ENCODE data around the gene UBE2QL1.
"Not testable (repeated sequence)": the region's sequence is repeated elsewhere in the genome, so short reads cannot be mapped to it uniquely, and the experiment has no call there.

UBE2QL1 gene

DNA sequence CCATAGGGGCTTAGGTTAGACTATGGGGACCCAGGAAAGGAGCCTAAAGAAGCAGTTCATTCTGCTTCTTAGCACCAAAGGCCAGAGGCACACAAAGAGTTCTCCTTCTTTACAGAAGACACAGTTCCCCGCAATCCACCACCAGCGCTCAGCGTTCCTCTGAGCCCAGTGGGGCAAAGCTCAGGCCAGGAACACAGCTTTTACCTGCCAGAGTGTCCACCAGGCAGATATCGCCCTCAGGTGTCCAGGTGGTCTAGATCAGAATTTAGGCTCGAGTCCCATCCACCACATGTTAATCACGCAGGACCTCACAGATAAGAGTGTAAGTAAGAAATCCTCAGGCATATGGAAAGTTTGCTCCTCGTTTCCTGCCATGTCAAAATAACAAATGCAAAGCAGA is 53.0 kb downstream of the UBE2QL1 start:
- no peak for DNase-seq

DNA sequence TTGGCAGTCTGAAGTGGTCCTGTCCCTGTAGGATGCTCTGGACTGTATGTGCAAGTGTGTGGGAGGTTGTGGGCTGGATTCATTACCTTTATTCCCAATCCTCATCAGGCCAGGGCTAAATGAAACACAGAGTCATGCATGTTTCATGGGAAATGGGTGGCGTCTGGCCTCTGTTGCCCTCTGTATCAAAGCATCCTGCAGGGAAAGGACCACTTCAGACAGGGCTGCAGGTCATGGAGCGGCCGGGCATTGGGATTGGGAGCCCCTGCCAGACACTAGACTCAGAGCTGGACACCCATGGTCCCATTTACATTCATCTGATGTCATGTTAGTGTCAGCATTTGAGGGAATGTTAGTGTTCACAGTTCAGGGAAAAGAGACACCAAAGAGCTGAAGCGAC is 53.8 kb downstream of the UBE2QL1 start:
- DNase-seq, result no peak

DNA sequence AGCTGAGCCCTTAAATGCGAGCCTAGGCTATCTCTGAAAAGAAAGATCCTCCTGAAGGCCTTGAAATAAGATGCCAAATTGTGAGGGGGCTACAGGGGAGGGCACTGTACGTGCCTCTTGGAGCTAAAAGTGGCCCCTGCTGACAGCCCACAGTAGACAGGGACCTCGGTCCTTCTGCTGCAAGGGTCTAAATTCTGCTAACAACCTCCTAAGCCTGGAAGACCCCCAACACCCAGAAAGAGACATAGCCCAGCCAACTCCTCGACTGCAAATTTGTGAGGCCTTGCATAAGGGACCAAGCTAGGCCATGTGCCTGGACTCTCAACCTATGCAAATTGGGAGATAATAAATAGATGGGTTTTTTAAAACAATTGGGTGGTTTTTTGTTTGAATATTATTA is 54.7 kb downstream of the UBE2QL1 start:
- no peak for DNase-seq

DNA sequence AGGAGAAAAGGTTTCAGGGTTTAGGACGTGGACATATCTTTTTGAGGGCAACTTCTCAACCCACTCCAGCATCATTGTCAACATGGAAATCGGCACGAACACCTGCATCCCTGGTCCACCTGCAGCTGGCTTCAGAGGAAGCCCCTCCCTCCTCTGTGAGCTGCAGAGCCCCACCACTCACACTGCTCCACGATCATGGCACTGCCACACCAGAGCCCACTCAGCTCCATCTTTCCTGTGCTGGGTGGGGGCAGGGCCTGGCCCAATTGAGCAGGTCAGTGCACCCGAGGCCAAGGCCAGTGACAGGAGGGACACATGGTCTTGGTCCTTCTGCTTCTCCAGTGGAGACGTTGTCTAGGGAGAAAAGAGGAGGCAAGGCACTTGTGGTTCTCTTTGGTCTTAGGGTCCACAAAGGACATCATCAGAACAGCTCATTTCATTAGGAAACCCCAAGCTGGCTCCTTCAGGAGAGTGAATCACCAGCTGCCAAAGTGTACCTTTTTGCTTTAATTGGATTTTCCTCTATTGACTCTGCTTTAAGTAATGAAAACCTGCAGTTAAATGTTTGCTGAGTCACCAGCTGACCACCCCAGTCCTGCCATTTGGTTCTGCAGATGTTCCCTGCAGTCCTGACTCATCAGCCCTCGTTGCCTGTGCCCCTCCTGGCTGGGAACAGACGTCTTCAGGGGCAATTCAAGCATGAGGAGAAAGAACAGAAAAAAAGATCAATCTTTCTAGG is 56.2 kb downstream of the UBE2QL1 start:
- DNase-seq, result no peak

DNA sequence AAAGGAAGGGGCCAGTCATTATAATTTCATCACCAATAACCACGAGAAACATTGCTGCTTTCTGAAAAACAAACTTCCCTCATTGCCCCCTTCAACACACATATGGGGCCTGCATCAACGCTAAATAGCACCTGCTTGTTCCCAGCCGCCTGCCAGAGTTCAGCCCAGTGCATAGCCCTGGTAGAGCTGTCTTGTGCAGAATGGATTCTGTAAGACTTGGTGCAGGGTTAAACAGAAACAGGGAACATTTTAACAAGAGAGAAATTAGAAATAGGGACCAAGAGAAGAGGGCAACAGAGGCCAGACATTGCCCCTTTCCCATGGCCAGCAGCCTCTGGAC is 56.7 kb downstream of the UBE2QL1 start:
- no peak for DNase-seq

DNA sequence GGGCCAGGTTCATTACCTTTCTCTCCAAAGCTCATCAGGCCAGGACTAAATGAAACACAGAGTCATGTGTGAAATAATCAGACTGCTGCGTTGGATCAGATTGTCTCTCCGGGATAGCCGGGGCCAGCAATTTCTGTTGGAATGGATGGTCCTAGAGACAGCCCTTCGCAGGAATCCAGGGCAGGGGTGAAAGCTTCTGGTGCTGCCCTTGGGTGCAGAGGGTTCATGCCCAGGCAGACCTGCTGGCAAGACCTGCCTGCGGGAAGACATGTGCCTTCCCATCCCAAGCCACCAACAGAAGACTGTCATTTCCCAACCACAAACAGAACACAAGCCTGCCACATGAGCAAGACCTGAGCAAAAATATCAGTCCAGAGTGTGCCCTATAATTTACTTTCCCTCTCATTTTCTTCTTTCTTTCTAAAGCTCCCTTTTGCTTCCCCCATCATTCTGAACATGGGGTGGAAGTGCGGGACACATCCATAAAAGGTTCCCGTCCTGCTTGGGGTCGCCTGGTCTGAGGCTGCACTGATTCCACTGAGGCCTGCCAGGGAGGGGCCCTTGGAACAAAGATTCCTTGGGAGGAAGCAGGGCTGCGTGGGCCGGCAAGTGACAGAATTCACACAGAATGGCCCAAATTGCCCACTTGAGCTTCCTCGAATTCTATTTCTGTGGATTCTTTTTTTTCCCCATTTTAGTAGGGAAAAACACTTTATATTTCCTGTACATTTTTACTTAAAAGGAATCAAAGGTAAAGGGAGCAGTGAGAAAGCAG is 57.3 kb downstream of the UBE2QL1 start:
- no peak for DNase-seq

DNA sequence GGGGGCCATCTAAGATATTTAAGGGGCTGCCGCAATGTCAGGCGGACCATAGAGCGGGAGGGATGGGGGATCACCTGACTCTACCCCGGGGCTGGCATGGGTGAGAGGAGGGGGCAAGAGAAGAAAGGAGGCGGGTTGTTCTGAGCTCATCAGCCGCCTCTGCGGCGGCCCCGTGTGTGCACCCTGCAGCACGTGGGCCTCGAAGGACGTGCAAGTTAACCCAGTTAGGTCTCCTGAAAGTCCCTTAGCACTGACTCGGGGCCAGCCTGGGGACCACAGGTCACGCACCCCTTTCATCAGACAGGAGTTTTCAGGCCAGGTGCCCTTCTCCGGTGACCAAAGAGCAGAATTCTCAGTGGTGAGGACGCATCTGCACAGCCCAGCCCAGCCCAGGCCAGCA is 58.0 kb downstream of the UBE2QL1 start:
- DNase-seq, result no peak

DNA sequence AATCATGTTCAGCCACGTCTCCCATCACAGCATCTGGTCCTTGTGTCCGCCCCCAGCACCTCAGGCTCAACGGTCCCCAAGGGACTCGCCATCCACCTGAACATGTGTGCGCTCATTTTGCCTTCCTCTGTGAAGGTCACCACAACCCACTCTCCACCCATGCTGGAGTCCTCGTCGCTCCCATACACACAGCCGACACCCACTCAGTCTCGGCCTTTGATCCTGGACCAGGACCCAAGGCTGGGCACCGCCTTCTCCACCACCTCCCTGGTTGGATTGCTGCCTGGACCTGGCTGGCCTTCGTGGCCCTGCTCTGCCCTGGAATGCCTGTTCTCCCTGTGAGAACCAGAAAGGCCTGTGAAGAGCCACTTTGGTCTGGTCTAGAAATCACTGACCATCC is 60.3 kb downstream of the UBE2QL1 start:
- DNase-seq, result no peak

DNA sequence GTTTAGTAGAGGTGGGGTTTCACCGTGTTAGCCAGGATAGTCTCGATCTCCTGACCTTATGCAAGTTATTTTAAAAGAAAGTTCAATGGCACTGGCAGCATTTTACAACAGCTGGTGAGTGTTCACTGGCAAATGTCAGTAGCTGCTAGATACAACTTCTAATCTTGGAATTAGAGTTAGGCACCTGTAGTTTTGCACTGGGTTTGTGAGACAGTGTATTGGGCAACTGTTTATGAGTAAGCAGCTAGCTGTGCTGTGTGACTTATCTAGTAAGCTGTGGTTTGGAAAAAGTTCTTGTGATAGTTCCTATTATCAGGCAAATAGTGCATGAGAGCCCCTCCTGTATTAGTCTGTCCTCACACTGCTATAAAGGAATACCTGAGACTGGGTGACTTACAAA is 61.5 kb downstream of the UBE2QL1 start:
- no peak for DNase-seq

DNA sequence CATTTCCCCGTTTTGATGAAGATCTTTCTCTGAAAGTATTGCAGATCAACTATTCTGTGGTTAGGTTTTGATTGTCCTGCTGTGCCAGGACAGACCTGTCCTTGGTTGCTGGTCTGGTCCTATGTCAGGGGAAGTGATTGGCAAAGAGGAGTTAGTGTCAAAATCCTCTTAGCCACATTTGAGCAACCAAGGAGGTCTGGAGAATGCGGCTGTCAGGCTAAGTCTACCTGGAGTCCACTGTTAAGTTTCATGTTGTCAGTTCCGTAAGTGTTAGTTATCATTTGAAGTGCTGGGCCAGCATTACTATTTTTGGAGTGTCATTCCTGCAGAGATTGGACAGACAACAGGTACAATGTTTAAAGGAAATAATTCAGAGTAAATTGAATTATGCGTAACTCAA is 62.3 kb downstream of the UBE2QL1 start:
- no peak for DNase-seq

DNA sequence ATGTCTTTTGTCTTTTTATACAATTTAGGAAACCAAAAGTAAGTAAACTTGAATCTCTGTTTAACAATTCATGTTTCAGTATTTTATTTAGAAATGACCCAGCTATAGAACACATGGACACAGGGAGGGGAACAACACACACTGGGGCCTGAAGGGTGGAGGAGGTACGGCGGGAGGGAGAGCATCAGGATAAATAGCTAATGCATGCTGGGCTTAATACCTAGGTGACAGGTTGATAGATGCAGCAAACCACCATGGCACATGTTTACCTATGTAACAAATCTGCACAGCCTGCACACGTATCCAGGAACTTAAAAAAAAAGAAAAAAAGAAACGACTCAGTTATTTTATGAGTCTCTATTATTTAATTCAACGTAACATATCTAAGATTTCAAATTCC is 67.2 kb downstream of the UBE2QL1 start:
- not testable (repeated sequence) for DNase-seq

DNA sequence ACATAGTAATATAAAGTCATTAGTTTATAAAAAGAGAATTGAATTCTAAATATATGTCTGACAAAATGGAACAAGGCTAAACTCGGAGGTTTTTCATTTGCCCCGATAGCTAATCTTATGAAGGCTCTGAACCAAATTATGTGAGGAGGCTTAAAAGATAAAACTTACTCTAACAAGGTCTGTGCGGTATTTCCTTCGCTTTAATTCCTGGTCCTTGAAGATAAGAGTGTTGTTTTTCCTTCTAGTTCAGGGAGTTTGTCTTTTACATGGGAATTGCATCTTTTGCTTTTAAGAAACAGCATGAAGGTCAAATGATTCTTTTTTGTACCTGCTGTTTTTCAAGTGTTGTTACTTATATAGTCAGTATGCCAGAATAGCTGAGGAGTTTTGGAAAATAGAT is 68.2 kb downstream of the UBE2QL1 start:
- DNase-seq, result no peak

DNA sequence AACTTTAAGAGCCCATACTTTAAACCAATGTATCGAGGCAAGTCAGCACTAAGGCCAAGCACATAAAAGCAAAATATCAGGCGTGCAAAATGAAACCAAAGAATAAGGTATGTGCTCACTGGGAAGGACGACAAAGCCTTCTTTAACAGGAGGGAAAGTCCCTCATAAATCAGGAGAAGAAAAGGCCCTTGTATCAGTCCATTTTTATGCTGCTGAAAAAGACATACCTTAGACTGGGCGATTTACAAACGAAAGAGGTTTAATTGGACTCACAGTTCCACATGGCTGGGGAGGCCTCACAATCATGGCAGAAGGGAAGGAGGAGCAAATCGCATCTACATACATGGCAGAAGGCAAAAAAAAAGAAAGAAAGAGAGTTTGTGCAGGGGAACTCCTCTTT is 68.9 kb downstream of the UBE2QL1 start:
- no peak for DNase-seq

DNA sequence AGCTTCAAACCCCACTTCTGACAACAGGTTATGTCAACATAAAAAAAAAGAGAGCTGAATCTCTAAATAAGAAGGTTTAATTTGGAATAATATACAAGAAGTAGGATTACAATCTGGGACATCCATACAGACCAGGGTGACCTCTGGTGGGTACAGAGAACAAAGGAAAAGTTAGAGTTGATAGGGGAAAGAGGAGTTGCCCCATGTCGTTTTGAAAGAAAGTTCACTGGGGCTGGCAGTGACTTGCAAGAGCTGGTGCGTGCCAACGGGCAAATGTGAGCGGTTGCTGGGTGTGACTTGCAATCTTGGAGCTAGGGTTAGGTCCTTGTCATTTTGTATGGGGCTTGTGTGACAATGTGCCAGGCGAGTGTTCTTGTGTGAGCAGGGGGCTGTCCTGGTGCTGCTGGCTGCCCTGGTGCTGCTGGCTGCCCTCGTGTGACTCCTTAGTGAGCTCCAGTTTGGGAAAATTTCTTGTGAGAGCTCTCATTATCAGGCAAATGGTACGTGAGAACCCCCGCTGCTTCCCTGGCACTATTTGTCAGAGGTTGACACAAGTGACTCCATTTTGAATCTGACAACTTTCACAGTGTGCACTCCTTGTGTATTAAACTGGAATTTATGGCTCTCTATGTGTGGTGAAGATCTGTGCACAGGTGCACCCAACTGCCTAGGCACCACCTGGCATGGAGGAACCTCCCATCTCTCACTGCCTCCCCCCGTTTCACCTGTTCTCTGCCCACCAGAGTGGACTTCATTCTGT is 69.8 kb downstream of the UBE2QL1 start:
- DNase-seq, result no peak

DNA sequence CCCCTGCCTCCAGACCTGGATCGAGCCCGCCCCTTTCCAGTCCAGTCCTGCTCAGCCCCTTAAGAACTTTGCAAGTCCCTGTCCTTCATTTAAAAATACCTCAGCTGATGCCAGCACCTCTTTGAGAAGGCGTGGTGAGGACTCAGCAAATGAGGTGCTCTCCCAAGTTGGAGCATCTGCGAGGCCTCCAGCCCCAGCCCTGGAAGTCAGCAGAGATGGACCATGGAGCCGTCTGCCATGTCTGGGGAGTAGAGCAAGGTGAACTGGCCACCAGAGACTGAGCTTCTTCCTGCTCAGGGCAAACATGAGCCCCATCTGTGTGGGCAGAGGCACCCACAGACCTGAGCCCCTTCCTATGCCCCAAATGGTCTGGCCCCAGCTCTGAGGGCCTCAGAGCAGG is 71.5 kb downstream of the UBE2QL1 start:
- no peak for DNase-seq

DNA sequence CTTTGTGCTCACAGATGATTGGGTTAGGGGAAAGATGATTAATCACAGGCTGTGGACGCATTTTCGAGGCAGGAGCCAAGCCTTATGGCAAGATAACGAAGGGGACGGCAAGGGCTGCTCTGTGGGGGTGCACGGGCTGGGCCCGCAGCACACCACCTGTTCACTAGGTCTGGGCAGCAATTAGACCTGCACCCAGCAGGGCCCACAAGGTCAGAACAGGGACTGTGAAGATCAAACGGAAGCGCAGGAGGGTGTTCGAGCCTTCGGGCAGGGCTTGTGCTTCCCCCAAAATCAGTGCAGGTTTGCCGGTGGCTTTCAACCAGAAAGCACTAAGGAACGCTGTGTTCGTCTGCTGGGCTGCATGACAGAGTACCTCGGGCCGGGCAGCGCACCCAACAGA is 73.7 kb downstream of the UBE2QL1 start:
- no peak for DNase-seq

DNA sequence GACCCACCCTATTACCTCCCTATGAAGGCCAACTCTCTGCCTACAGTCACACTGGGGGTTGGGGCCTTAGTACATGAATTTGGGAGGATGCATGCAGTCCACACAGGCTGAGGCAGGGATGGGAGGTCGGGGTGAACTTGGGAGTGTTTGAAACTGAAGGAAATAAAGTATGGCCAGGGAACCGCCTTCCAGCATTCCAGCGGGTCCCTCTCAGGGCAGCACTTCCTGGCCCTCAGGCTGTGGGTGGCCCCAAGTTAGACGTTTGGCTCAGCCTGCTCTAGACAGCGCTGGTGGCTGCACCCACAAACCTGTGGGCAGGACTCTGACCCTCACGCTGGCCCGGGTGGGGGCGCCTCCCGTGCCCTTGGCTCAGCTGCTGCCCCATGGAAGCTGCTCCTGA is 74.3 kb downstream of the UBE2QL1 start:
- DNase-seq, result no peak

DNA sequence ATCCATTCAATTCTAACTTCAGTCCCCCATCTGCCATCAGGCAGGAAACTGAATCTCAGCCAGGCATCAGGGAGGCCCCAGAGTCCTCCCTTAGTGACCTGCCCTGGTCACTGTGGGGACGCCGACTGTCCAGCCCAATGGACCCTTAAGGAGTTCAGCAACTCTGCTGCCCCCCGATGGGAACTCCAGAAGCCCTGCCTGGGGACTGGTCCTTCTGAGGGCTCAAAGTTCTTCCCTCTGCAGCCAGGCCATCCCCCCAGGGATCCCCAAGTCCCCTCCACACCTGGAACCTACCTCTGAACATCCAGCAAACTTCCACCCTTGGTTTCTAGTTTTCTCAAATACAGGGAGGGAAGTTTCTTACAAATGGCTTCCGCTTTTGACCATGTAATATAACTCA is 76.8 kb downstream of the UBE2QL1 start:
- no peak for DNase-seq

DNA sequence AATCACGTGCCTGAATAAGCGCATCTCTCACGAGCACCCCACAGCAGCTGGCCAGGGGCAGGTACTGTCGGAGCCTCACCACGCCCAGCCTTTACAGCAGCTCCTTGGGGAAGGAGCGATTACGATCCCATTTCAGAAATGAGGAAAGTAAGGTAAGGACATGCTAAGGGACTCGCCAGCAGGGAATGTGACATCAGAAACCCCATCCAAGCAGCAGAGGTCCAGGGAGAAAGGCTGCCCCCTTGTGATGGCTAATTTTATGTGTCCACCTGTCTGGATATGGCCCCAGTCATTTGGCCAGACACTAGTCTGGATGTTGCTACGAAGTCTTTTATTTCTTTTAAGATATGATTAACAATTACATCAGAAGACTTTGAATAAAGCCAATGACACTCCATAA is 77.3 kb downstream of the UBE2QL1 start:
- DNase-seq, result no peak

DNA sequence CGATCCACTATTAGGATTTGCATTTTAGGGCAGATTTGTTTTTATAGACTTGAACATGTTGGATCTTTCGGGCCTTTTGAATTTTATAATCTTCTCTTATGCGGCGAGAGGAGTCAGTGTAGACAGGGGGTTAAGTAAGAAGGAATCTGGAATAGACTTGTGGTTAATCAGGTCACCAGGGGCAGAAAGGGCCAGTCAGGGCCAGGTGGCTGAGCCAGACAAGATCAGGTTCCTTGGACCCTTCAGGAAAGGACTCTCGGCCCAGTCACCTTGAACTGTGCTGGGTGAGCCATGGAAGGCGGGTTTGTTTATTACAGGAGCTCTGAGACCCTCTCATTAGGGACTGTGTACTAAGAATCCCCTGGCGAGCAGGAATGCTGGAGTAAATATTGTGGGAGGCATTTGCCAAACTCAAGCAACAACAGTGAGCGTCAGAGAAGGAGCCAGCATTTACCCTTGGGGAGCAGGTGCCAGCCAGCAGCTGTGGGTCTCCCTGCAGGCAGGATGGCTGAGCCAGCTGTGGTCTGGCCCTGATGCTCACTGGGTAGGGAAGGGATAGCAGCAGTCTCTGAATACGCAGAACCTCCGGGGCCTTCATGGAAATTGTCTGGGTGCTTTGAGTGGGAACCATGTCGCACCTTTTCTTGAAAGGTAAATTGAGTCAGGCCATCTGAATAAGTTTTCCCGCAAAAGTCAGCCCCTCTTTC is 79.2 kb downstream of the UBE2QL1 start:
- no peak for DNase-seq

DNA sequence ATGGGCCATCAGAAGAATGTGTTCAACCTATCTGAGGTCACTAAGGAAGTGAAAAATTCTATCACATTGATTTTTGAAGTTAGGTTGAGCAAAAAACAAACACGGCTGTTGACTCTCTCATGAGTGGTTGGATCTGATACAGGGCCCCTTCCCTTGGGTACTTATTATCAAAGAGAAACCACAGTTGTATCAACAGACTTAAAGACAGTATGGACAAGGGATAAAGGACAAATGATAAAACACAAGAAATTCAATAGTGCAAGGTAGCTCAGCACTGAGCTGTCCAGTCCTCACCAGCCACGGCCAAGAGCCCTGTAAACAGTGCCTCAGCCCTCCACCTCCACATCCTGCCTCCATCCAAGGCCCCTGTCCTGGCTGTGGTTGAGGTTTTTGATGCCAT is 86.9 kb downstream of the UBE2QL1 start:
- no peak for DNase-seq

DNA sequence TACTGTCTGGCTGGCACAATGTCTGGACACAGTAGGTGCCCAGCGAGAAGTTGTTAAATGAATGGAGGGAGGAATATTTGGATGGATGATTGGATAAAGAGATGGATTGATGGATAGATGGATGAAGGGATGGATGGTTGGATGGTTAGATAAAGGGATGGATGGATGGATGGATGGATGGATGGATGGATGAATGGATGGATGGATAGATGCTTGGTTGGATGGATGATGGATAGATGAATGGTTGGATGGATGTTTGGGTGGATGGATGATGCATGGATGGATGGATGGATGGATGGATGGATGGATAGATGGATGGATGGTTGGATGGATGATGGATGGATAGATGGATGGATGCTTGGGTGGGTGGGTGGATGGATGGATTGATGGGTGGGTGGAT is 90.4 kb downstream of the UBE2QL1 start:
- DNase-seq, result no peak

DNA sequence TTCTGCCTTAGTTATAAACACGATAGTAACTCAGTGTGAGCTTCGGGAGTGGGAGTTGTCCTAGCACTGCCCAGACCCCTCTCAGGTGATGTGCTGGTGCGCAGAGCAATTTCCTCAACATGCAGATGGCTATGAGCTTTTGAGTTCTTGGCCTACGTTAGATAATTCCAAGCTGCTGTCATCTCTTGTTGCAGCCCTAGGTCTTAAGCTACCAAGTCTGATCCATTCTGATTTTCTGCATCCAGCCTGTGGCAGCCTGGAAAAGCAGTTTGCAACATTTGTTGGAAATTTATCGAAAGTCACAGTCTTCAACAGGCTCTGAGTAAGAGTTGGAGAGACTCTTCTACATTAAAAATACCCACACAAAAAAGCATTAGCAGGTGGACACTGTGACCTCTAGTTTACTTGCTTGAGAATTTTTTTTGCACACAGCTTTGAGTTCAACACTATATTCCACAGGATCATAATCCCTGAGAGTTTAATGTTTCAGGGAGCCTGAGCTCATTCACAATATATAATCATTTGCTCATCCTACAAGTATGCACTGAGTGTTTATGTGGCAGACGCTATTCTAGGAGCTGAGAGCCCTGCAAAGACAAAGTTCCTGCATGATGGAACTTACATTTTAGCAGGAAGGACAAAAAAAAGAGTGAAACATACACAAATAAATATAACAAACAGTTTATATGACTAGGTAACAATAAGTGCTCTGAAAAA is 91.6 kb downstream of the UBE2QL1 start:
- DNase-seq, result no peak

All from activated CD8-positive, alpha-beta memory T cell treated with anti-CD3 and anti-CD28 coated beads for 24 hours (primary cell).